SK-N-MC (cell line): ENCODE results near the gene ALS2.

ENCODE experiments used
- EZH2 ChIP-seq: fragments of 200-600 bp; sonication (generic); IDR thresholded peaks from one replicate; pipeline ENCODE4 v1.6.1; 2017; ENCODE audit warnings: antibody characterized with exemption
- POLR2AphosphoS5 ChIP-seq: IDR thresholded peaks from 2 replicates; pipeline ENCODE4 v1.6.1; 2012; ENCODE audit warnings: mild to moderate bottlenecking, low read depth, low read length, borderline replicate concordance

- TF ChIP-seq EZH2, result no peak
- no peak for TF ChIP-seq POLR2AphosphoS5
Observed at GRCh38 chr2:201678401-201678800, 102.3 kb downstream of the ALS2 start.
